ENCODE results near the gene FBXO2.
"Not testable (repeated sequence)": the region's sequence is repeated elsewhere in the genome, so short reads cannot be mapped to it uniquely, and the experiment has no call there.

The FBXO2 gene

GRCh38 chr1:11610629-11611180 lies 43.5 kb downstream of the FBXO2 start:
- Histone ChIP-seq H3K9me3 (ENCODE audit: insufficient read depth, low read length, severe bottlenecking) (no peaks in the 10 kb centered on the region), H3K36me3 (ENCODE audit: insufficient read depth, low read length) (no peaks in the 10 kb centered on the region), H3K79me2 (ENCODE audit: insufficient read depth, low read length) (no peaks in the 10 kb centered on the region), H3K27me3 (ENCODE audit: insufficient read depth, low read length, poor library complexity) (peaks cover 3% of the 10 kb centered on the region), H3K27ac (ENCODE audit: low read length) (no peak overlapping the region), H3K9ac (ENCODE audit: low read depth, low read length) (no peak overlapping the region), H4K20me1 (ENCODE audit: insufficient read depth, low read length) (no peaks in the 10 kb centered on the region), H3K4me2 (ENCODE audit: insufficient read depth, low read length) (no peak overlapping the region), H2AFZ (ENCODE audit: low read depth, low read length) (no peak overlapping the region), H3K4me1 (ENCODE audit: insufficient read depth, low read length) (no peaks in the 10 kb centered on the region), H3K4me3 (ENCODE audit: low read depth in 1 of 2, low read length in 2 of 2) (no peak overlapping the region)
- ATAC-seq (ENCODE audit: insufficient read depth, low read depth) (no peak), DNase-seq (no peak)
- no peak for TF ChIP-seq EZH2 (IDR thresholded peaks at IDR 0.05; ENCODE audit: borderline replicate concordance, low read depth, low read length, severe bottlenecking)

GRCh38 chr1:11609378-11609777 lies 44.9 kb downstream of the FBXO2 start:
- not testable (repeated sequence) for H3K4me3 ChIP-seq (ENCODE audit: low read depth in 1 of 2, low read length in 2 of 2); DNase-seq; H3K27me3 ChIP-seq (ENCODE audit: insufficient read depth, low read length, poor library complexity); H3K9me3 ChIP-seq (ENCODE audit: insufficient read depth, low read length, severe bottlenecking); H3K4me1 ChIP-seq (ENCODE audit: insufficient read depth, low read length); H3K9ac ChIP-seq (ENCODE audit: low read depth, low read length); H3K27ac ChIP-seq (ENCODE audit: low read length); H2AFZ ChIP-seq (ENCODE audit: low read depth, low read length); H3K79me2 ChIP-seq (ENCODE audit: insufficient read depth, low read length); H4K20me1 ChIP-seq (ENCODE audit: insufficient read depth, low read length); ATAC-seq (ENCODE audit: insufficient read depth, low read depth); H3K36me3 ChIP-seq (ENCODE audit: insufficient read depth, low read length); H3K4me2 ChIP-seq (ENCODE audit: insufficient read depth, low read length)

- DNase-seq; H3K4me2 ChIP-seq (ENCODE audit: insufficient read depth, low read length); H3K79me2 ChIP-seq (ENCODE audit: insufficient read depth, low read length); H3K9me3 ChIP-seq (ENCODE audit: insufficient read depth, low read length, severe bottlenecking); H3K4me3 ChIP-seq (ENCODE audit: low read depth in 1 of 2, low read length in 2 of 2); H3K9ac ChIP-seq (ENCODE audit: low read depth, low read length); H3K27ac ChIP-seq (ENCODE audit: low read length); H2AFZ ChIP-seq (ENCODE audit: low read depth, low read length); ATAC-seq (ENCODE audit: insufficient read depth, low read depth); H3K4me1 ChIP-seq (ENCODE audit: insufficient read depth, low read length); H3K27me3 ChIP-seq (ENCODE audit: insufficient read depth, low read length, poor library complexity); H4K20me1 ChIP-seq (ENCODE audit: insufficient read depth, low read length); H3K36me3 ChIP-seq (ENCODE audit: insufficient read depth, low read length): not testable (repeated sequence)
These were observed 45.6 kb downstream of the FBXO2 start for GRCh38 chr1:11608596-11609130.

- Histone ChIP-seq H3K4me2 (ENCODE audit: insufficient read depth, low read length) (no peak overlapping the region), H3K79me2 (ENCODE audit: insufficient read depth, low read length) (no peaks in the 10 kb centered on the region), H4K20me1 (ENCODE audit: insufficient read depth, low read length) (no peaks in the 10 kb centered on the region; the same call in 1 of the 2 replicates), H2AFZ (ENCODE audit: low read depth, low read length) (no peak overlapping the region), H3K27ac (ENCODE audit: low read length) (no peak overlapping the region), H3K36me3 (ENCODE audit: insufficient read depth, low read length) (no peaks in the 10 kb centered on the region), H3K9me3 (ENCODE audit: insufficient read depth, low read length, severe bottlenecking) (no peaks in the 10 kb centered on the region), H3K27me3 (ENCODE audit: insufficient read depth, low read length, poor library complexity) (peaks cover 2% of the 10 kb centered on the region), H3K9ac (ENCODE audit: low read depth, low read length) (no peak overlapping the region), H3K4me1 (ENCODE audit: insufficient read depth, low read length) (no peaks in the 10 kb centered on the region), H3K4me3 (ENCODE audit: low read depth in 1 of 2, low read length in 2 of 2) (no peak overlapping the region)
- DNase-seq = no peak
- ATAC-seq (ENCODE audit: insufficient read depth, low read depth) = no peak
- TF ChIP-seq CTCF (IDR thresholded peaks at IDR 0.05; ENCODE audit: borderline replicate concordance, extremely low read depth, low read length, poor library complexity, severe bottlenecking) = no peak
- no peak for TF ChIP-seq EZH2 (IDR thresholded peaks at IDR 0.05; ENCODE audit: borderline replicate concordance, low read depth, low read length, severe bottlenecking)
These were observed 47.5 kb downstream of the FBXO2 start for GRCh38 chr1:11606775-11607174.

GRCh38 chr1:11602981-11603380 lies 51.2 kb downstream of the FBXO2 start:
- Histone ChIP-seq H3K27ac (ENCODE audit: low read length) (no peak overlapping the region), H3K4me1 (ENCODE audit: insufficient read depth, low read length) (no peaks in the 10 kb centered on the region), H3K4me2 (ENCODE audit: insufficient read depth, low read length) (no peak overlapping the region), H4K20me1 (ENCODE audit: insufficient read depth, low read length) (no peaks in the 10 kb centered on the region; the same call in 1 of the 2 replicates), H3K4me3 (ENCODE audit: low read depth in 1 of 2, low read length in 2 of 2) (no peak overlapping the region), H3K27me3 (ENCODE audit: insufficient read depth, low read length, poor library complexity) (peaks cover 14% of the 10 kb centered on the region), H3K36me3 (ENCODE audit: insufficient read depth, low read length) (no peaks in the 10 kb centered on the region), H2AFZ (ENCODE audit: low read depth, low read length) (no peak overlapping the region), H3K79me2 (ENCODE audit: insufficient read depth, low read length) (no peaks in the 10 kb centered on the region), H3K9ac (ENCODE audit: low read depth, low read length) (no peak overlapping the region), H3K9me3 (ENCODE audit: insufficient read depth, low read length, severe bottlenecking) (no peaks in the 10 kb centered on the region)
- DNase-seq = no peak
- ATAC-seq (ENCODE audit: insufficient read depth, low read depth) = no peak
- no peak for TF ChIP-seq CTCF (IDR thresholded peaks at IDR 0.05; ENCODE audit: borderline replicate concordance, extremely low read depth, low read length, poor library complexity, severe bottlenecking)
- no peak for TF ChIP-seq EZH2 (IDR thresholded peaks at IDR 0.05; ENCODE audit: borderline replicate concordance, low read depth, low read length, severe bottlenecking)
